OCI-LY7 (cell line): ENCODE measurements around the gene DVL1. TPM values are rescaled to one million over a fixed set of nuclear protein-coding genes. Genes with fewer than 3 reads are reported as not detected.

Source experiments
- Bru-seq: library from RNA; stranded (reverse); fragments of 400-500 nt; gene quantifications from one replicate; lab custom pipeline; 2021; lab: Mats Ljungman, UMichigan
- BruChase-seq, 2 experiments: library from RNA; stranded (reverse); fragments of 400-500 nt; gene quantifications; one replicate each; lab custom pipeline; 2021; lab: Mats Ljungman, UMichigan
- BruUV-seq: library from RNA; stranded (reverse); fragments of 400-500 nt; replicated peaks from 2 replicates; lab custom pipeline; 2021; lab: Mats Ljungman, UMichigan
- CTCF ChIA-PET: fragments of 300-600 bp; sonication (Branson Sonifier 250); formaldehyde crosslinking; loops from one replicate; lab custom pipeline; 2022; ENCODE audit warnings: antibody characterized with exemption; ENCODE audit not compliant: unreplicated experiment; lab: Charles Lee
- POLR2A ChIA-PET: fragments of 300-600 bp; sonication (Branson Sonifier 250); formaldehyde crosslinking; loops from one replicate; lab custom pipeline; 2022; ENCODE audit warnings: antibody characterized with exemption; lab: Charles Lee
- DNase-seq: peaks from one replicate; pipeline ENCODE4 v3.0.0-alpha.2; 2015; ENCODE audit warnings: low spot score
- H2AFZ ChIP-seq: fragments of 200-600 bp; sonication (generic), shearing (Covaris generic); 2 replicates; pipeline ENCODE4 v1.6.1; 2014; ENCODE audit warnings: mild to moderate bottlenecking, antibody characterized with exemption, low read length, moderate library complexity
- H3K27ac ChIP-seq: fragments of 200-600 bp; sonication (generic); 2 replicates; pipeline ENCODE4 v1.5.1; 2014; ENCODE audit warnings: mixed run types, low read depth, mild to moderate bottlenecking, moderate library complexity, low read length, inconsistent platforms; ENCODE audit not compliant: poor library complexity, severe bottlenecking
- H3K36me3 ChIP-seq: fragments of 200-600 bp; sonication (generic); 2 replicates; pipeline ENCODE4 v1.6.1; 2014; ENCODE audit warnings: mild to moderate bottlenecking, antibody characterized with exemption, low read length, moderate library complexity, mixed read lengths; ENCODE audit not compliant: insufficient read depth
- H3K4me1 ChIP-seq: fragments of 200-600 bp; sonication (generic); 2 replicates; pipeline ENCODE4 v1.5.1; 2014; ENCODE audit warnings: mild to moderate bottlenecking, low read length; ENCODE audit not compliant: insufficient read depth, poor library complexity, severe bottlenecking
- H3K4me2 ChIP-seq: fragments of 200-600 bp; sonication (generic); 2 replicates; pipeline ENCODE4 v1.6.1; 2014; ENCODE audit warnings: mild to moderate bottlenecking, low read length
- H3K4me3 ChIP-seq: fragments of 200-600 bp; sonication (generic); 2 replicates; pipeline ENCODE4 v1.5.1; 2014; ENCODE audit warnings: mild to moderate bottlenecking, low read depth, low read length; ENCODE audit not compliant: poor library complexity, severe bottlenecking
- H3K79me2 ChIP-seq: fragments of 200-600 bp; sonication (generic); 2 replicates; pipeline ENCODE4 v1.6.1; 2016; ENCODE audit warnings: low read depth, mild to moderate bottlenecking, low read length, moderate library complexity, mixed read lengths; ENCODE audit not compliant: insufficient read depth
- H3K9me2 ChIP-seq: fragments of 200-600 bp; sonication (generic); 2 replicates; pipeline ENCODE4 v1.6.1; 2016; ENCODE audit warnings: mild to moderate bottlenecking, low read length, mixed read lengths; ENCODE audit not compliant: insufficient read depth
- H3K9me3 ChIP-seq: fragments of 200-600 bp; sonication (generic); 2 replicates; pipeline ENCODE4 v1.6.1; 2014; ENCODE audit warnings: mild to moderate bottlenecking, mixed run types, low read length, mixed read lengths
- H4K20me1 ChIP-seq: fragments of 200-600 bp; sonication (generic); 2 replicates; pipeline ENCODE4 v1.6.1; 2014; ENCODE audit warnings: mild to moderate bottlenecking, antibody characterized with exemption, low read length, moderate library complexity, mixed read lengths; ENCODE audit not compliant: insufficient read depth
- CTCF ChIP-seq: fragments of 200-600 bp; sonication (generic); conservative IDR thresholded peaks from 2 replicates; pipeline ENCODE4 v1.5.1; 2014; ENCODE audit warnings: mild to moderate bottlenecking, antibody characterized with exemption, low read length, moderate library complexity, mixed read lengths
- EZH2phosphoT487 ChIP-seq: fragments of 200-600 bp; sonication (generic); IDR thresholded peaks from 2 replicates; pipeline ENCODE4 v1.6.1; 2018; ENCODE audit warnings: low read depth, borderline replicate concordance, mild to moderate bottlenecking, mixed run types, antibody characterized with exemption, low read length, moderate library complexity, mixed read lengths
- intact Hi-C: fragments of 100-400 bp; cut with micrococcal nuclease; formaldehyde crosslinking; loops from one replicate; pipeline ENCODE4 v1.10.0; 2022; ENCODE audit not compliant: unreplicated experiment
- long read RNA-seq: library from polyadenylated mRNA; stranded (forward); transcript quantifications from one replicate; pipeline ENCODE4 v2.0.0, GENCODE V29; 2022
- total RNA-seq, 2 experiments: library from RNA; depleted of rRNA in 1 of 2; stranded (reverse); fragments of >200 nt in 1 of 2; shearing (Covaris generic) in 1 of 2; gene quantifications; 2 replicates each; pipeline ENCODE4 v1.2.3, GENCODE V29; 2014 to 2022

The DVL1 gene
- total RNA-seq (2014; rRNA removed; shearing (Covaris generic)): 41.7 and 47.1 TPM in 2 replicates
- 27.8 and 30.7 TPM in 2 replicates for total RNA-seq (2022)
- percentile 36 among the genes with signal in this experiment for Bru-seq, nascent RNA
- percentile 49 among the genes with signal in this experiment for BruChase-seq, experiment 1, labeled RNA remaining after a 6-hour chase
- BruChase-seq, experiment 2, labeled RNA remaining after a 2-hour chase: percentile 50 among the genes with signal in this experiment
- long read RNA-seq, transcript DVL1-201 (15 exons, 3,239 nt): major isoform, 7 of 18 reads
- long read RNA-seq, partial matches to known transcripts: 2 of 18 reads
- long read RNA-seq, other reads (novel, unspliced or antisense): 6 of 18 reads

GRCh38 chr1:1349256-1350012 lies at the start of gene DVL1:
Gene DVL1, minus strand, starts transcription at chr1:1349418. Its CDS starts 353 bp downstream, at chr1:1349065.
- Histone ChIP-seq H3K9me3 (no peaks in the 10 kb centered on the region), H3K36me3 (no peaks in the 10 kb centered on the region), H3K4me3 (peak within 1 kb of the TSS; percentile 78), H4K20me1 (no peaks in the 10 kb centered on the region), H3K4me1 (peaks cover 31% of the 10 kb centered on the region), H3K79me2 (no peaks in the 10 kb centered on the region), H2AFZ (0 out of 2 replicates have a peak within 1 kb of the TSS, but pooled peaks have one; percentile 45), H3K27ac (peak within 1 kb of the TSS; percentile 64), H3K4me2 (peak within 1 kb of the TSS; percentile 80), H3K9me2 (no peaks in the 10 kb centered on the region)
- no TSS peak for BruUV-seq
- intact Hi-C loops: loop anchor here (1.0 to 5.0 kb wide), 3 partner anchors 23 to 113 kb away; partner anchors contain the start of gene PUSL1
- CTCF ChIA-PET: interaction anchor here (0.6 kb wide), 1 partner anchor 240 kb away, joined by 5 read pairs; no protein-coding TSS in a partner anchor
- DNase-seq: peak; percentile 80
- POLR2A ChIA-PET: no interaction called here
- TF ChIP-seq EZH2phosphoT487 (no peak), CTCF (peak; percentile 60)

- no peak for DNase-seq
- ChIA-PET CTCF (interaction anchor here (0.7 to 0.9 kb wide), 2 partner anchors 9 to 21 kb away, joined by 3 read pairs; no protein-coding TSS in a partner anchor), POLR2A (interaction anchor here (0.9 to 1.0 kb wide), 2 partner anchors 23 to 27 kb away, joined by 3 read pairs; no protein-coding TSS in a partner anchor)
- intact Hi-C loops: loop anchor here (1.0 kb wide), 1 partner anchor 23 kb away; the partner anchor contains the start of gene AURKAIP1
- no peak for TF ChIP-seq CTCF
- TF ChIP-seq EZH2phosphoT487: no peak
- peaks cover 58% of the 10 kb centered on the region for H3K79me2 ChIP-seq
- peaks cover 29% of the 10 kb centered on the region for H3K4me1 ChIP-seq
- peak overlapping the region; percentile 90 for H3K4me3 ChIP-seq
- peaks cover 81% of the 10 kb centered on the region for H3K36me3 ChIP-seq
- no TSS peak for BruUV-seq
- no peaks in the 10 kb centered on the region for H3K9me2 ChIP-seq
- no peaks in the 10 kb centered on the region for H4K20me1 ChIP-seq
- no peak overlapping the region for H2AFZ ChIP-seq
- H3K4me2 ChIP-seq: peak overlapping the region; percentile 73
- peak overlapping the region; percentile 54 for H3K27ac ChIP-seq
- H3K9me3 ChIP-seq: no peaks in the 10 kb centered on the region
These were observed 49.5 kb upstream of the DVL1 start for GRCh38 chr1:1398677-1399186.
